ENCODE results near the gene SGTA.
A peak's percentile ranks its signal among the peaks of the same experiment; 100 is the strongest.

The SGTA gene

DNA sequence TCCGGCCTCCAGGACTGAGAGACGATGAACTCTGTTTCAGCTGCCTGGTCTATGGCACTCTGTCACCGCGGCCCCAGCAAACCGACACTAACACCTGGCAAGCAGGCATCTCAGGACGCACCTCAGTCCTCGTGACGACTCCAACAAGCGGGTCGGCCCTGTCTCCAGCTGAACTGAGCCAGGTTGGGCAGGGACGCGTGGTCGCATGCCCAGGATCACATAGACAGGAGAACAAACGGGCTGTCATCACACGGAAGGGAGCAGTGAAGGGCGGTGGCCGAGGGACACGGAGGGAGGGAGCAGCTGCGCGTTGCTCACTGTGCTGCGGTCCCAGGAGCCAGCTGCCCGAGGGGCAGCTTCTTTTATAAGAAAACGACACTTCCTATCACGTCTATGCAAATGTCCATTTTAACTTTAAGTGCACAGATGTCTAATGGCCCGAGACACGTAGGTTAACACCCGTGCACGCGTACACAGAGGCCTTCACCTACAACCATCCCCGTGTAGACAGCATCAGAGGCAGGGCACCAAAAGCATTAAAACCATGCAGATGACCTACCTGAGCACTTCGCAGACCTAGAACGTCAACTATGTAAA is 8.9 kb downstream of the SGTA start:
- peaks cover 1% of the 10 kb centered on the region for H3K36me3 ChIP-seq
- H3K9me3 ChIP-seq, result no peaks in the 10 kb centered on the region
- TF ChIP-seq, protein P1, sequence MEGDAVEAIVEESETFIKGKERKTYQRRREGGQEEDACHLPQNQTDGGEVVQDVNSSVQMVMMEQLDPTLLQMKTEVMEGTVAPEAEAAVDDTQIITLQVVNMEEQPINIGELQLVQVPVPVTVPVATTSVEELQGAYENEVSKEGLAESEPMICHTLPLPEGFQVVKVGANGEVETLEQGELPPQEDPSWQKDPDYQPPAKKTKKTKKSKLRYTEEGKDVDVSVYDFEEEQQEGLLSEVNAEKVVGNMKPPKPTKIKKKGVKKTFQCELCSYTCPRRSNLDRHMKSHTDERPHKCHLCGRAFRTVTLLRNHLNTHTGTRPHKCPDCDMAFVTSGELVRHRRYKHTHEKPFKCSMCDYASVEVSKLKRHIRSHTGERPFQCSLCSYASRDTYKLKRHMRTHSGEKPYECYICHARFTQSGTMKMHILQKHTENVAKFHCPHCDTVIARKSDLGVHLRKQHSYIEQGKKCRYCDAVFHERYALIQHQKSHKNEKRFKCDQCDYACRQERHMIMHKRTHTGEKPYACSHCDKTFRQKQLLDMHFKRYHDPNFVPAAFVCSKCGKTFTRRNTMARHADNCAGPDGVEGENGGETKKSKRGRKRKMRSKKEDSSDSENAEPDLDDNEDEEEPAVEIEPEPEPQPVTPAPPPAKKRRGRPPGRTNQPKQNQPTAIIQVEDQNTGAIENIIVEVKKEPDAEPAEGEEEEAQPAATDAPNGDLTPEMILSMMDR (IDR thresholded peaks at IDR 0.05), result no peak
- peaks cover 20 to 22% of the 10 kb centered on the region in 2 experiments for H3K4me1 ChIP-seq (ENCODE audit: control insufficient read depth in 1 of 2, insufficient read depth in 1 of 2, low read depth in 1 of 2, low read length in 1 of 2)
- H3K27me3 ChIP-seq, result no peaks in the 10 kb centered on the region
- no peak overlapping the region for H3K27ac ChIP-seq
- no peak overlapping the region for H3K4me3 ChIP-seq (ENCODE audit: low read depth in 1 of 2, low read length in 1 of 2)

- Histone ChIP-seq H3K9me3 (no peaks in the 10 kb centered on the region), H3K27ac (no peak overlapping the region), H3K27me3 (no peaks in the 10 kb centered on the region), H3K4me1 (ENCODE audit: control insufficient read depth in 1 of 2, insufficient read depth in 1 of 2, low read depth in 1 of 2, low read length in 1 of 2) (peaks cover 20 to 22% of the 10 kb centered on the region in 2 experiments), H3K36me3 (peaks cover 20% of the 10 kb centered on the region), H3K4me3 (ENCODE audit: low read depth in 1 of 2, low read length in 1 of 2) (no peak overlapping the region)
- TF ChIP-seq, protein P1 (IDR thresholded peaks at IDR 0.05), result no peak
Observed at GRCh38 chr19:2771786-2772674, 11.0 kb downstream of the SGTA start.

GRCh38 chr19:2770055-2771013 is 12.7 kb downstream of the SGTA start:
- Histone ChIP-seq H3K4me1 (ENCODE audit: control insufficient read depth in 1 of 2, insufficient read depth in 1 of 2, low read depth in 1 of 2, low read length in 1 of 2) (peaks cover 10 to 13% of the 10 kb centered on the region in 2 experiments), H3K27ac (peak overlapping the region; percentile 47), H3K36me3 (peaks cover 36% of the 10 kb centered on the region), H3K4me3 (ENCODE audit: low read depth in 1 of 2, low read length in 1 of 2) (no peak overlapping the region), H3K9me3 (no peaks in the 10 kb centered on the region), H3K27me3 (no peaks in the 10 kb centered on the region)
- TF ChIP-seq, protein P1 (IDR thresholded peaks at IDR 0.05), result no peak

GRCh38 chr19:2769218-2769617 is 13.9 kb downstream of the SGTA start:
- Histone ChIP-seq H3K27ac (no peak overlapping the region), H3K4me3 (ENCODE audit: low read depth in 1 of 2, low read length in 1 of 2) (no peak overlapping the region), H3K9me3 (no peaks in the 10 kb centered on the region), H3K27me3 (no peaks in the 10 kb centered on the region), H3K4me1 (ENCODE audit: control insufficient read depth in 1 of 2, insufficient read depth in 1 of 2, low read depth in 1 of 2, low read length in 1 of 2) (peaks cover 5 to 8% of the 10 kb centered on the region in 2 experiments), H3K36me3 (peaks cover 48% of the 10 kb centered on the region)
- TF ChIP-seq, protein P1 (IDR thresholded peaks at IDR 0.05), result no peak
